SIG-M5 treated with dmso at 0.1 percent for 504 hours (cell line): ENCODE data around the gene COL3A1.

Experiments used
- DNase-seq: peaks from one replicate; lab custom pipeline; 2025; ENCODE audit not compliant: unreplicated experiment; lab: John Stamatoyannopoulos, UW

The COL3A1 gene

DNA sequence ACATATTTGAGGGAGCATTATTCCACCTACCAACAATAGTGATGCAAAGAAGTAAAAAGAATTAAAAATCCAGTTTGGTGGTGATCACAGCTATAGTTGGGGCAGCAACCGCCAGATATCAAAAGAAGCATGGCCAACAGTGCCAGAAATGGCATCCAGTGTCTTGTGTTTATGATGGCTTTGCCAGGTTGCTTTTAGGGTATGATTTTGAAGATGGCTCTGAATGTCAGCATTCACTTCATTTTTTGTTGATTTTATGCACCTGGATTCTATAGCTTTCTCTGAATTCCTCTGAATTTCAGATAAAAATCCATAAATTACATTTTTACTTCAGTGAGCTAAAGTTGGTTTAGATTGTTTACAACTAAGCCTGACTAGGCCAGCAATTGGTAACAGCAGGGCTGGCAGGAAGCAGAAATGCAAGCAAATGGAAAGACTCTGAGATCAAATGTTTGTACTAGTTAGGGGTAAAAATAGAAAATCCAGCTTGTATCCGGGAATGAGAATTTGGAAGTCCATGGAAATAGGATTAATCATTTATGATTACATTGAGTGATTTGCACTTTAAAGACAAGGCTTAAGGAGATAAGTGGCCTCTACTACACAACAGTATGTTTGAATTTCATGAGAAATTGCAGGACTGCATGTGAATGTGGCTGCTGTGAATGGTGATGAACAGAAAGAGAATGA is 40.4 kb downstream of the COL3A1 start:
- no peak for DNase-seq

DNA sequence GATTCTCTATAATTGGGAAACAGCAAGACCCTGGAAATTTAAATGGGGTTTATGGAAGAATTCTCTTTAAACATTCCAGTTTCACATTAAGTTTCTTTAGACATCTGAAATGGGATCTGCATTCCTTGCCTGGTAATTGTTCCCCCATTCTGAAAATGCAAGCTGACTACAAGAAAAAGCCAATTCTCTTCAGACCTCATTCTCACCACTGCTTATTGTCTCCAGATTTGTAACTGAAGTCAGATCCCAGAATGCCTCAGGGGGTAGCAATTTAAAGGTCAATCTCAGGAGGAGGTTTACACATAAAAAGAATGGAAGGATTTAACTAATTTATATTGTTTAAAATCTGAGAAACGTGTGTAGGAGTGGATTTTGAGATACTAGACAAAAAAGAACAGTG is 41.2 kb downstream of the COL3A1 start:
- no peak for DNase-seq

DNA sequence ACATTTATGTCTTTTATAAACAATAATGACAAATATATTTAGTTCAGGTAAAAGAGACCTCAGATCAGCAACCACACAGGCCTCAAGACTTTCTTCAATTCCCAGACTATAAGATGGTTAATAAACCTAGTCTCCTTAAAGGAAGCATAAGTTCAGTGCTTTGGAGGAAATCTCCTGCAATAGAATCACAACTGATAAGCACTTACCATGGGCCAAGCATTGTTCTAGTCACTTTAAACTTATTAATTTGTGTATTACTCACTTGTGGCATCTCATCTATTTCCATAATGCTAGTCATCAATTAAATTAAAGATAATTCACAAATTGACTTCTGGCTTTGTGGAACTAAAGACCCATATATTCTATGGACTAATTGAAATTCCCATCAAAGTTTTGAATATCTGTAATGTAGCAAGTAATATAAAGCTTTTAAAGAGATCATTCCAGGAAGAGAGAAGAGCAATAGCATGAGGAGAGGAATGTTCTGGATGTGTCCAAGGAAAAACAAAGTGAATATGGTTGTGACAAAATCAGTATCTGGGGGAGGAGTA is 42.2 kb downstream of the COL3A1 start:
- DNase-seq, result no peak

DNA sequence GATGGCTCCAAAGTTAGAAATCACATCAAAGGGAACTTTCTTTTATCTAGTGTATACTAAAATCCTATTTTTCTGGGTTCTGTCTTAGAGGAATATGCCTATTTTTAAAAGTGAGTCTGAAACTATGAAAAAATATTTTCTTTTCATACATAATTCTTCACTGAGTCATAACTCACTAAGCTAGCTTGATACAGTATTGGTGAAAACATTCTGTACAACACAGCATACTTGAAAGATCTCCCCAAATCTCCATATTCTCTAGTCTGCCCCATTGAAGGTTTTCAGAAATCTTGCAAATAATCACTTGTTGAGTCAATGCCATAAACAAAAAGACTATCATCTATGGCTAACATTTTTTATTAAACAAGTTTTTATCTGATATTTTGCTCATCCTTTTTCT is 44.5 kb downstream of the COL3A1 start:
- DNase-seq, result no peak

DNA sequence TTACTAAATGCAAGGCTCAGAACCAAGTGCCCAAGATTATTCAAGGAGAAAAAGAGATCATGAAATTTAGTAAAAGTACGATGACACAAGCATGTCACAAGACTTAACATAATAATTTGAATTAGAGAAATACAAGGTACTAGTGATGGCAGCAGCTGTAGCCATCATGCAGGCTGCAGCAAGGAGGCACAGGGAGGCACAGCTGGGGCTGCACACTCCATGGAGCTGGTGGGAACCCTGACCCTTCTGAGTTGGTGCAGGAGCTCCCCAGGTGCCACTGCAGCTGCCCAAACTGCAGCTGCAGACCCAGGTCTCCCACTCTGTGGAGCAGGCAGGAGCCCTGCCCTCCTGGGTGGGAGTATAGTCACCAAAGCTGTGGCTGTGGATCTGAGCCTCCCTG is 46.0 kb downstream of the COL3A1 start:
- DNase-seq, result no peak

DNA sequence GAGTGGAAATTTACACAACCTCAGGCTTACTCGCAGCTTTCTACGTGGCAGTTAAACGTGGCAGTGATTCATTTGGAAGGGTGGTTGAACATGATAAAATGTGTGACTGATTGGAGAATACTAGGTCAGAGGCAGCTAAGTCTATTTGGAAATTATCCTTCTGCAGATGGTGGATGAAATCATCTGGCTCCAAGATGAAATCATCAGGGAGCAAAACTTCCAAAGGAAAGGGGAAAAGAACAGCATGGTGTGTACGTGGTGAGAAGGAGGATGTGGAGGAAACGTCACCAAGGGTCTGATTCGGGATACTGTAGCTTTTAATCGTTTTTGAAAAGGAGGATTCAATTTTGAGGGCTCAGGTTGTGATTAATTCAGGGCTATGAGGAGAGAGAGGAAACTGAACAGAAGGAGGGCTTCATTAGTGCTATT is 47.9 kb downstream of the COL3A1 start:
- DNase-seq, result no peak

DNA sequence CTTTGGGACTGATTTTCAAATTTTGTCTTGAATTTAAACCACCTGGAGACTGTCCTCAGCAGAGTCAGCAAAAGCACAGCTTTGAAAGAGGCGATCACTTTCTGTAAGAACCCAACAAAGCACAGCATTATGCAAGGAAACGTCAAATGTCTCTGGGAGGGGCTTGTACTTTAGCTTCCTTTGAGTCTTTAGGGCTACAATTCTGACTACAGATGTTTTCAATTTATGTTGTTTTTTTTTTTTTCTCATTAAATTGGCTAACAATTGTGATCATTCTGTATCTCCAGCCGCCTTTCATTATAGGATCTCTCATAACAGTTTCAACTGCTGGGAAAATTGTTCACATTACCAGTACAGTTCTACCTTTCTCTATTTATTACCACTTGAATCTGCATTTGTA is 48.3 kb downstream of the COL3A1 start:
- no peak for DNase-seq

DNA sequence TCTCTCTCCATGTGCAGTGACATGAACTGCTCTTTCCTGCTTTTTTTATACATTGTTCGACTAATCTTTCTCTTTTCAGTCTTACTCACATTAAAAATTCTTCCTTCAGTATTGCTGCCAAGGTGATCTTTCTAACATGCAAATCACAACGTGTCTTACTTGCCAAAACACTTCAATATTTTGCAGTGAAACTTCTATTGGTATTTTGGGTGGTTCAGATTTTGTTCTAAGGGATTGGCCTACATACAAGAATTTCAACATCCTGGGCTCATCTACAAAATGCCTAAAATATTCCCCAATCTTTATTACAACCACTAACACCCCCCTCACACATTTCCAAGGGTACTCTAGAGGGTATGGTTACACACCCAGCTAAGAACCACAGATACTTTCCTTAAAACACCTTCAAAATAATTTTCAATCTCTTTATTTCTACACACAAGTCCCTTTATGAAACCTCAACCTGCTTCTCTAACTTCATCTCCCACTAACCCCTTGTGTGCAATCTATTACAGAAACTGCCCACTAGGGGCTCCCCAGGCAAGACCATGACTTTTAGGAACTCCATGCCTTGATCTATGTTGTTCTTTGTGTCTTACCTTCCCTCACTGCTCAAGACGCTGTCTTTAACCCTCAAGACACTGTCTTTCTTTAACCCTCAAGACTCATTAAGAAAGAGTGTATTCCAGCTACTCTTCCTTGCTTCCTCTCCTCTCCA is 50.9 kb downstream of the COL3A1 start:
- DNase-seq, result no peak

DNA sequence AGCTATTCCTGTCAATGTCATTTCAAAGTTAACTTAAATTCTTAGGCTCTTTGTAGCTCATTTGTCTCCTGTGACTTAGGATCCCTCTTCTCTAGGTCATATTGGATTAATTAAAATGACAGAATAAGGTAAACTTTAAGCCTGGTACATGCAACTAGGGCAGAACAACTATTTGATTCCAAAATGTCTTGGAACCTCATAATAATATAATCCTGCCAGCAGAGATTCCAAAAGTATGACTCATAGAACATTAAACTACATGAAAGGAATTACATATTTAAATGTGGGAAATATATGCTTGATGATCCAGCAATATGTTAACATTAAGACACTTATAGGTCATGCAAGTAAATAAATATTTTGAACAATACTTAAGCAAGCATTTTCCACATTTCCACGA is 63.3 kb downstream of the COL3A1 start:
- DNase-seq, result no peak

DNA sequence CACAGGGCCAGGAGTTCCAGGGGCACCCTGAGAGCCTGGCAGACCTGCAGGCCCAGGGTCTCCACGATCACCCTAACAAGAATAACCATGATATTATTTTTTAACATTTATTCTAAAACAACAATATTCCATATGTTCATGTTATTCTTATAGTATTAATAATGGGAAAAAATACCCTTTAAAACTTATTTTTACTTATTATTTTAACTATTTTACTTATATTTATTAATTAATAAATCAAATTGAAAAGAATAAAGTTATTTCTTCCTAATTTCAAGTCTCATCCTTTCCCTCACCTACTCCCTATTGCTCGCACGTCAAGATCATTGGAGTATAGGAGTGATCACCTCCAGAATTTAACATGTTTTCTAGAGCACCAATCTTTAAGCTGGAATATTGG is 71.7 kb downstream of the COL3A1 start:
- no peak for DNase-seq

DNA sequence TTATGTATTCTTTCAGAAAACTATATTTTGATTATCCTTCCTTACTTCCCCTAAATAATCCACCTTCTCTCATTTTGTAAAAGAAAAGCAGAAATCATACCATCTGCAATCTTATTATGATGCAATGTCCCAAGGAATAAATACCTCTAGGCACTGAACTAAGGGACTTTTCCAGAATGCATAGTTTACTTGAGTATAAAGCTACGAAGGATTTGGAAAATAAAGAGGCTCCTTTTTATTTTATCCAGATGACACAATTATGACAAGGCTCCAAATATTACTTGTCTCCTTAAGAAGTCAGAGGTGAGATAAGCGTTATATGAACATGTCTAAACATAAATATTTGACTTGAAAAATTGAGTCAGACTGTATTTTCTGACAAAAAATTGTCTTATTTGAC is 72.1 kb downstream of the COL3A1 start:
- no peak for DNase-seq

DNA sequence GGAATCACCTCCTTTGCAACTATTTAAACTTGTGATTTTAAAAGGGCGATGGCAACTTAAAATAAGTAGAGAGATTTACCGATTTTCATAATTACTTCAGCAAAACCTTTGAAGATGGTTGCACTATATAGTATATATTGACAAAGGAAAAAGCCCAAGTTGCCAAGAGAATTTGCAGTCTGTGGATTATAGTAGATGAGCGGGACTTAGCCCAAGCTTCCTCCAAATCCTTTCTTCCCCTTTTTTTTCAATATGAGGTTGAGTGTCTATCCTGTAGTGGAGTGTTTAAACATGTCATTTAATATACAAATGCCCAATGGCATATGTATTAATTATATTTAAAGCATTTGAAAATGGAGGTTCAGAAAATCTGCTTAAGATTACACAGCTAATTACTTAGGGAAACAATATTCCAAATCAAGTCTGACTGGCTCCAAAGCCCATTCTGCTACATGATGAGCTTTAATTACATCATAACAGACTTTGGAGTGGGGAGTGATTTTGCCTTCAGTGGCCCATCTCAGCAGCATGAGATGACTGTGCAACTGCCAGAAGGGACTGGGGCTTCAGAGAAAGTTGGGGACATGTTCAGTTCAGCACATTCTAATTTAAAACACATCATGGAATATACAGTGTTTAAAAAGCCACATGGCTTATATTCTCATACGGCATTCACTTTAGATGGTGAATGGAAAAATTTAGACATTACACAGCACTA is 73.2 kb downstream of the COL3A1 start:
- DNase-seq, result no peak

DNA sequence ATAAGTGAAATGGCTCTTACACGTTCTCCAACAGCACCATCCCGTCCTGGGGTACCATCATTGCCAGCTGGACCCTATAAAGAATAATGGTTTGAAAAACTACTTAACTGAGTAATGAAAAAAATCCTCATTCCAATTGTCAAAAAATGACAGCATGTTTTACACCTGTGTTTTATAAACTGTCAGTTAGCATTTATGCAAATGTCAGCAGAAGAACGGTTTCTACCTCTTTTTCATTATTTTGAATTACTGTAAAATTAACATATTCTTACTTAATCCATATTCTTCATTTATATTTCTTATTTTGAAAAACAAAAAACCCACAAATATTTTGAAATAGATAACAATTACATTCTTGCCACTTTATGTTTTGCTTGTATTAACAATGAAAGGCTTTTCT is 74.0 kb downstream of the COL3A1 start:
- DNase-seq, result no peak

DNA sequence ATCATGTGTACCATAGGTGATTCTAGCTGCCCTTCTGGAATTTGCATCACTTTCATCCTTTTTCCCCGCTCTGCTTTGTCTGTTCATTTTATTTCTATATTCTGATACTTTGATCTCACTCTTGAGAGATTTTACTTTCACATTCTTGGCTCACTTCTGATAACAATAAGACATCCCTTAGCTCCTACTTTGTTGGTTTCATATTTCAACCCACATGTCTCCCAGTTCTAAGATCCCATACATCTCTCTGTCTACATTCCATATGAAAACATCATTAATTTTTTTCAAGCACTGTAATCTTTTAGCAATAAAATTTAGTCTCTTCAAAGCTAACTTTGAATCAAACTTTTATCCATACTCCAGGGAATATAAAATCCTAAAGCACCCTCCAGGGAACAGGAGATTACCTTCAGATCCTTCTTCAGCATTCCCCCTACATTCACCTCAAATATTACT is 75.6 kb downstream of the COL3A1 start:
- DNase-seq, result no peak

DNA sequence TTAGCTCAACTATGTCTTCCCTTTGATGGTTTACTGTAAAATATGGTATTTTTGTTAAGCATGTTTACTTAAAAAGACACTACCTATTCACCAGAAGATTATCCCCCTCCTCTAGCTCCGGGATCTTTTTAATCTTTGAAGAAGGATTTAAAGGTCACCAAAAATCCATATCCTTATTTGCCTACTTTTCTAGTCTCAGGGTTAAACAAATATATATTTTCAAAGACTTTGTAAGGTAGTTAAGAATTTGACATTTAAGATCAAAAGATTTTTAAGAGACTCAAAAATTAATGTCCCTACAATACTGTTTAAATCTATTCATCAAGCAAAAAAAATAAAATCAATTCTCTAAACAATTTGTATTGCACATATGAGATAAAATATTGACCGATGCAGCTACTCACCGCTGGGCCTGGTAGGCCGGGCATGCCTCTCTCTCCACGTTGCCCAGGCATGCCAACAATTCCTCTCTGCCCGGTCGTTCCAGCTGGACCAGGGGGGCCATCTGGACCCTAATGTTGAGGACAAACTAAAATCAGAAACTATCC is 76.1 kb downstream of the COL3A1 start:
- no peak for DNase-seq

DNA sequence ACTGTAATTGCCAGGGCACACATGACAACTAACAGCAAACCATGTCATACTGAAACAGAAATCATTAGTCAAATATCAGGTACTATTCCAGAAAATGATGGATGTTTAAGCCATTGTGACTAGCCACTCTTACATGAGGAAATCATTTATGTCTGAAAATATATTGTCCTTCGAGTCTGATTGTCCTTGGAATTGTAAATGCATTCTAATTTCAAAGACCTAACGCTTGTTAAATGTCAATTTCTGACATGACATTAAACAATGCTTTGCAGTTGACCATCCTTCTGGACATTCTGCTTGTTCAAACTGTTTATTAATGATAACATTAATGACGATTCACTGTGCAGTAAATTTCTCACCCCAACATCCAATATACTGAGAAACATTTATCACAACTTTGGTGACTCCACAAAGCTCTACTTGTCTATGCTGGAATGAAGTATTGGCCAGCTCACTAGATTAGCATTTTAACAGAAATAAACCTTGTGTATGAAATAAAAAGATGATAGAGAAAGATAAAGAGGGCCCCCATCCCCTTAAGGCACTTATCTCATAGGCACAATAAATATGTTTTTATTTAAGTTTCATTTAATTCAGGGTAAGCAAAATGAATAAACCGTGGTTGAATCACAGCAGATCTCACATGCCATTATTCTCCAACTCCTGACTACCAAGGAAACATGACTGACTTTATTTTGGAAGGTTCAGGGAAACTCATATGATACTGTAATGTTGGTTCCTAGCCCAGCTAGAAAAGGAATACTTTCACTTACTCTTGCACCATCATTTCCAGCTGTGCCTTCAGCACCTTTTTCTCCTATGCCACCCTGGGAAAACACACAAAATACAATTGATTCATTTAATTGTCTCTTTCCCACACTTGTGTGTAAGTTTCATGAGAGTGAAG is 82.3 kb downstream of the COL3A1 start:
- no peak for DNase-seq

DNA sequence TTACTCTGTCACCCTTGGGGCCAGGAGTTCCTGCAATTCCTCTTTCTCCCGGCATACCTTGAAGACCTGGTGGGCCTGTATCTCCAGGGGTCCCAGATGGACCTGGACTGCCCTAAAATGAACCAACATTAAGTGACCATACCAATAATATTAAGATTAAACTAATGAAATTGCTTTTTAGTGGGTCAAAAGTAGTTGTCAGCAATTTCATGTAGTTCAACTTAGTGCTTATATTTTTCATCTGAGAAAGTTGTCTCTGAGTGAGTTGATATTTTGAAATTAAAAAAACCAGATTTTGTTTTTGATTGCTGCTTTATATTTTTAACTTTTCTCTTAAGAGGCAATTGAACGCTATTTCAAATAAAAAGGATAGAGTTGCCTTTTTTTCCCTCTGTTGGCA is 83.1 kb downstream of the COL3A1 start:
- no peak for DNase-seq

DNA sequence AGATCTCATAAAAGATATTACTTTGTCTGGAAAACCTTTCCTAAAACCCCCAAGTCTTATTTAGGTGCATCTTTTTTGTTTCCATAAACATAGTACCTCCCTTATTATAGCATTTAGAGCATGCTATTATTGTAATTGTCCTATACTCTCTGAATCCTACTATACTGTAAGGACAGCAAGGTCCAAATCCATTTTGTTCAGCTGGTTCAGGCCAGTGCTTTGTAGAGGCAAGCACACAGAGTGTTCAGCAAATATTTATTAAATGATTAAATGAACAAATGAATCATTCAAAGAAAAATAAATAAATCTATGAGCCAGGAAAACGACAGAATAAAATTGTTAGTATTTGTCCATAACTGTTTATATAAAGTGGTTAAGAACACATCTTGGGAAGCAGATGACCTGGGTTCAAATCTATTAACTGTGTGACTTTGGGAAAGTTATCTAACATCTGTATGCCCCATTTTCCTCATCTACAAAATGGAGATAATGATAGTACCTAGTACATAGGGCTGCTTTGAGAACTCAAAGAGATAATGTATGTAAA is 86.0 kb downstream of the COL3A1 start:
- no peak for DNase-seq
